Measurements from ENCODE around the gene ULBP1. TPM values are rescaled to one million over a fixed set of nuclear protein-coding genes. Genes with fewer than 3 reads are reported as not detected.
"Not testable (repeated sequence)": the region's sequence is repeated elsewhere in the genome, so short reads cannot be mapped to it uniquely, and the experiment has no call there.

The ULBP1 gene
- total RNA-seq, 2 donors from 2014 or later, result 0.08 to 0.12 TPM

GRCh38 chr6:149929422-149929821 lies 34.3 kb upstream of the ULBP1 start:
- intact Hi-C loops (cut with DNase I), result no loop called here
- no peak for DNase-seq
- no peak for ATAC-seq

- intact Hi-C loops (cut with DNase I), result no loop called here
- DNase-seq, result no peak
- ATAC-seq, result no peak
Measured at GRCh38 chr6:149931501-149931900, 32.2 kb upstream of the ULBP1 start.

GRCh38 chr6:149933036-149933435 lies 30.7 kb upstream of the ULBP1 start:
- DNase-seq (no peak), ATAC-seq (no peak)
- intact Hi-C loops (cut with DNase I), result no loop called here

GRCh38 chr6:149933461-149933860 lies 30.3 kb upstream of the ULBP1 start:
- DNase-seq, result no peak
- ATAC-seq, result no peak
- intact Hi-C loops (cut with DNase I), result no loop called here

- DNase-seq, result peak; percentile 54
- intact Hi-C loops (cut with DNase I), result loop anchor here (1.0 to 5.0 kb wide), 2 partner anchors 82 to 83 kb away; no protein-coding TSS in a partner anchor
- ATAC-seq, result peak; percentile 63 to 69
Measured at GRCh38 chr6:149934249-149935156, 29.2 kb upstream of the ULBP1 start.

- DNase-seq (no peak), ATAC-seq (no peak)
- intact Hi-C loops (cut with DNase I), result loop anchor here in 1 of 2 donors (5.0 kb wide), 1 partner anchor 82 kb away; no protein-coding TSS in a partner anchor
Measured at GRCh38 chr6:149935246-149935645, 28.5 kb upstream of the ULBP1 start.

GRCh38 chr6:149935668-149936067 lies 28.1 kb upstream of the ULBP1 start:
- intact Hi-C loops (cut with DNase I), result loop anchor here in 1 of 2 donors (5.0 kb wide), 1 partner anchor 82 kb away; no protein-coding TSS in a partner anchor
- DNase-seq (no peak), ATAC-seq (no peak)

GRCh38 chr6:149936743-149937142 lies 27.0 kb upstream of the ULBP1 start:
- ATAC-seq, result no peak
- intact Hi-C loops (cut with DNase I), result loop anchor here in 1 of 2 donors (5.0 kb wide), 1 partner anchor 81 kb away; no protein-coding TSS in a partner anchor
- DNase-seq, result no peak

GRCh38 chr6:149938013-149938570 lies 25.7 kb upstream of the ULBP1 start:
- ATAC-seq, DNase-seq: not testable (repeated sequence)
- intact Hi-C loops (cut with DNase I), result loop anchor here in 1 of 2 donors (5.0 kb wide), 1 partner anchor 79 kb away; no protein-coding TSS in a partner anchor

GRCh38 chr6:149938571-149939355 lies 25.0 kb upstream of the ULBP1 start:
- ATAC-seq (no peak), DNase-seq (no peak)
- intact Hi-C loops (cut with DNase I), result loop anchor here in 1 of 2 donors (5.0 kb wide), 1 partner anchor 79 kb away; no protein-coding TSS in a partner anchor

GRCh38 chr6:149939356-149939648 lies 24.4 kb upstream of the ULBP1 start:
- no peak for DNase-seq
- intact Hi-C loops (cut with DNase I), result loop anchor here in 1 of 2 donors (5.0 kb wide), 1 partner anchor 78 kb away; no protein-coding TSS in a partner anchor

GRCh38 chr6:149939909-149940671 lies 23.7 kb upstream of the ULBP1 start:
- no peak for ATAC-seq
- intact Hi-C loops (cut with DNase I), result loop anchor here in 1 of 2 donors (5.0 kb wide), 1 partner anchor 77 kb away; no protein-coding TSS in a partner anchor
- DNase-seq, result no peak

More at GRCh38 chr6:149939356-149939648, 24.4 kb upstream of the ULBP1 start:
- no peak for ATAC-seq

- intact Hi-C loops (cut with DNase I), result no loop called here
- DNase-seq (no peak), ATAC-seq (no peak)
Measured at GRCh38 chr6:149940672-149940982, 23.1 kb upstream of the ULBP1 start.

GRCh38 chr6:149941583-149942460 lies 21.9 kb upstream of the ULBP1 start, which contains the start of gene ULBP2:
Gene ULBP2, plus strand, starts transcription at chr6:149942014. Its CDS starts 59 bp downstream, at chr6:149942073.
- DNase-seq, result peak; percentile 93
- ATAC-seq, result peak; percentile 93 to 98
- intact Hi-C loops (cut with DNase I), result no loop called here

- ATAC-seq (peak in 1 of 2 donors; percentile 6), DNase-seq (no peak)
- intact Hi-C loops (cut with DNase I), result no loop called here
Measured at GRCh38 chr6:149942461-149942829, 21.3 kb upstream of the ULBP1 start.

- DNase-seq; ATAC-seq; intact Hi-C loops (cut with DNase I): not testable (repeated sequence)
Measured at GRCh38 chr6:149943321-149943720, 20.4 kb upstream of the ULBP1 start.

GRCh38 chr6:149945276-149945675 lies 18.5 kb upstream of the ULBP1 start:
- ATAC-seq; intact Hi-C loops (cut with DNase I); DNase-seq: not testable (repeated sequence)

- ATAC-seq; DNase-seq; intact Hi-C loops (cut with DNase I): not testable (repeated sequence)
Measured at GRCh38 chr6:149946631-149947030, 17.1 kb upstream of the ULBP1 start.
